VCaP (cell line): ENCODE data around the gene KLHL21.

Experiments used
- H3K27ac ChIP-seq: fragments of 450-650 bp; 2 replicates; pipeline ENCODE4 v1.5.1; 2017
- TF ChIP-seq, protein P1 (sequence below): fragments of 450-650 bp; conservative IDR thresholded peaks from 2 replicates; pipeline ENCODE4 v1.5.1; 2017; ENCODE audit warnings: mild to moderate bottlenecking, moderate library complexity

The KLHL21 gene

DNA sequence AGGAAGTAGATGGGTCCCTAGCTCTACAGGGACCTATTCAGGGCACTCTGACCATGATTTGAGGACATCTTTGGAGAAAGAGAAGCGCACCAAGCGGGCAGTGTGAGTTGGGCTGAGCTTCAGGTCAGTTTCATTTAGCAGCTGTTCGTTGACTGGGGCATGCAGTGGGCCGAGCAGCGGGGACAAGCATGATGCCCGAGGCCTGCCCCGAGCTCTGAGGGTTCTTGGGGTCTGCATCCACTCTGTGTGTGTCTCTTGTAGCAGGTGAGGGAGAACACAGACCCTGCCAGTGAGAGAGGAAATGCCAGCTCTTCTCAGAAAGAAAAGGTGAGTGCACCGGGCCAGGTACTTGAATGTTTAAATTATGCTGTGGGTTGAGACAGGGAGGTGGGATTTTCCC lies 27.4 kb upstream of the KLHL21 start:
- H3K27ac ChIP-seq = no peak overlapping the region
- TF ChIP-seq, protein P1, sequence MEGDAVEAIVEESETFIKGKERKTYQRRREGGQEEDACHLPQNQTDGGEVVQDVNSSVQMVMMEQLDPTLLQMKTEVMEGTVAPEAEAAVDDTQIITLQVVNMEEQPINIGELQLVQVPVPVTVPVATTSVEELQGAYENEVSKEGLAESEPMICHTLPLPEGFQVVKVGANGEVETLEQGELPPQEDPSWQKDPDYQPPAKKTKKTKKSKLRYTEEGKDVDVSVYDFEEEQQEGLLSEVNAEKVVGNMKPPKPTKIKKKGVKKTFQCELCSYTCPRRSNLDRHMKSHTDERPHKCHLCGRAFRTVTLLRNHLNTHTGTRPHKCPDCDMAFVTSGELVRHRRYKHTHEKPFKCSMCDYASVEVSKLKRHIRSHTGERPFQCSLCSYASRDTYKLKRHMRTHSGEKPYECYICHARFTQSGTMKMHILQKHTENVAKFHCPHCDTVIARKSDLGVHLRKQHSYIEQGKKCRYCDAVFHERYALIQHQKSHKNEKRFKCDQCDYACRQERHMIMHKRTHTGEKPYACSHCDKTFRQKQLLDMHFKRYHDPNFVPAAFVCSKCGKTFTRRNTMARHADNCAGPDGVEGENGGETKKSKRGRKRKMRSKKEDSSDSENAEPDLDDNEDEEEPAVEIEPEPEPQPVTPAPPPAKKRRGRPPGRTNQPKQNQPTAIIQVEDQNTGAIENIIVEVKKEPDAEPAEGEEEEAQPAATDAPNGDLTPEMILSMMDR = no peak

DNA sequence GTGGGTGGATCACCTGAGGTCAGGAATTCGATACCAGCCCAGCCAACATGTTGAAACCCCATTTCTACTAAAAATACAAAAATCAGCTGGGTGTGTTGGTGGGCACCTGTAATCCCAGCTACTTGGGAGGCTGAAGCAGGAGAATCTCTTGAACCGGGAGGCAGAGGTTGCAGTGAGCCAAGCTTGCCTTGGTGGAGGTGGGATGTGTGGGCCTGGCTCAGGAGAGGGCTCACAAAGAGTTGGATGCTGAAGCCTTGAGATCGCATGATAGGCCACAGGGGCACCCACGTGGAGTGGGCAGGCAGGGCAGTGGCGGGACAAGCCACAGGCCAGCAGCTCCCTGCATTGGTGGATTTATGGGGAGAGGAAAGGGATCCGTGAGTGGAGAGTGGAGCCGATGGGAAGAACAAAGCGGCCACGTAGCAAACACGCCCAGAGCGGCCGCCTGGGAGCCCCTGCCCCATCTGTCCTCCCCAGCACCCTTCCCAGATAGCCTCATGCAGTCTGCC lies 26.4 kb upstream of the KLHL21 start:
- TF ChIP-seq, protein P1 = no peak
- H3K27ac ChIP-seq = no peak overlapping the region

DNA sequence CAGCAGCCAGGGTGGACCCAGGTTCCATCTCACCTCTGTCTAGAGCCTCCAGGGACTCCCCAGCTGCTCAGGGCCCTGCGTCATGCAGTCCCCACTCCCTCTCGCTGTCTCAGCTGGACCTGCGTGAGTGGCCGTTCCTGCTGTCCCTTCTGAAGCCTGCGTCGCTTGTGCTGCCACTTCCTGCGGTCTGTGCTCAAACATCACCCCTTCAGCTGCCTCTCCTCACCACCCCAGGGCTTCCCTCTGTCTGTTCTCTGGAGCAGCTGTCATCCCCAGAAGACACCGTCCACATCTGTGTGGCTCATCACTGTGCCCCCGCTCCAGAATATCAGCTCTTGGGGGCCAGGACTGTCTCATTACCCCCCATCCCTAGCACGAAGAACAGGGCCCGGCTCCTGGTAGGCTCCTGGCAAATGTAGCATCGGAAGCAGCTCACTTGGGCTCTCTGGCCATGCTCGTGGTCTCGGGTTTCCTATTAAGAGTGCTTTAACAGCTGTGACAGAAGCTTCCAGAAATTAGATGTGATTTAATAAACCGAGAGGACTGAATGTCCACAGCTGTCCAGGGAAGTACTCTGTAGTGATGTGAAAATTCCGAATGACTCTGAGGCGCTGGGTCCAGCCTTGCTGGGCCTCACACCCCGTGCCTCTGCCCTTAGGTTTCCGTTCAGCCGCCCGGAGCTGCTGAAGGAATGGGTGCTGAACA lies 25.3 kb upstream of the KLHL21 start:
- H3K27ac ChIP-seq = no peak overlapping the region
- TF ChIP-seq, protein P1 = no peak

DNA sequence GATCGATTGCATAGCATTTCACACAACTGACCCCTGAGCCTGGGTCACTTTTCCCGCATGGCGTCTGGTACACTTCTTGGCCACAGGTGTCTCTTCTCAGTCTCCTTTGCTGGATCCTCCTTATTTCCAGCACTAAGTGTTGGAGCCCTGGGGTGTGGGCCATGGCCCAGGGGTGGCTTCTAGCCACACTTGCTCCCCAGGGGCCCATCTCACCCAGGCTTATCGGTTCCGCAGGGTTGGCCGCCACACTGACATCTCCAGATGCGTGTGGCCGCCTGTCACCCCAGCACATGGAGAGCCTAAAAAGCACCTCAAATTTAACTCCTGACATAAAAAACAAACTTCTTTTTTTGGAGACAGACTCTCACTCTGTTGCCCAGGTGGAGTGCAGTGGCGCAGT lies 24.4 kb upstream of the KLHL21 start:
- TF ChIP-seq, protein P1 = no peak
- peak overlapping the region; percentile 96; the same call in 1 of the 2 replicates for H3K27ac ChIP-seq

DNA sequence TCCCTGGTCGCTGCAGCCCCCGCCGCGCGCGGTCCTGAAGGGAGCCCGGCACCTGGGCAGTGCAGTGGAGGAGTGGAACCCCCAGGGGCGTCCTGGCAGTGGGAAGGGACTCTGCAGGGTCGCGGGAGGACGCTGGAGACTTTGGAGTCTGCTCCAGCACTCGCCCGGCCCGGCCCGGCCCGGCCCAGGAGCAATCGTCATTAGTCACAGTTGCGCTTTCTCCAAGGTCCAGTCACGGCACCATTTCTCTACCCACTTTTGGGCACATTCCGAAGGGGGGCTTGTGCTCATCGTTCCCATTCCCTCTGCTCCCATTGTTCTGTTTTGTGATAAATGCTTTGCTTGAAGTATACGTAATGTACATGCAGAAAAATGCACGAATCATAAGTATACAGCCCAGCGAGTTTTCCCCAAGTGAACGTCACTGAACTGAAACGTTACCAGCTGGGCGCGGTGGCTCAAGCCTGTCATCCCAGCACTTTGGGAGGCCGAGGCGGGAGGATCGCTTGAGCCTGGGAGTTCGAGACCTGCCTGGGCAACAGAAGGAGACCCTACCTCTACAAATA lies 23.0 kb upstream of the KLHL21 start:
- TF ChIP-seq, protein P1 = no peak
- H3K27ac ChIP-seq = peak overlapping the region; percentile 96

DNA sequence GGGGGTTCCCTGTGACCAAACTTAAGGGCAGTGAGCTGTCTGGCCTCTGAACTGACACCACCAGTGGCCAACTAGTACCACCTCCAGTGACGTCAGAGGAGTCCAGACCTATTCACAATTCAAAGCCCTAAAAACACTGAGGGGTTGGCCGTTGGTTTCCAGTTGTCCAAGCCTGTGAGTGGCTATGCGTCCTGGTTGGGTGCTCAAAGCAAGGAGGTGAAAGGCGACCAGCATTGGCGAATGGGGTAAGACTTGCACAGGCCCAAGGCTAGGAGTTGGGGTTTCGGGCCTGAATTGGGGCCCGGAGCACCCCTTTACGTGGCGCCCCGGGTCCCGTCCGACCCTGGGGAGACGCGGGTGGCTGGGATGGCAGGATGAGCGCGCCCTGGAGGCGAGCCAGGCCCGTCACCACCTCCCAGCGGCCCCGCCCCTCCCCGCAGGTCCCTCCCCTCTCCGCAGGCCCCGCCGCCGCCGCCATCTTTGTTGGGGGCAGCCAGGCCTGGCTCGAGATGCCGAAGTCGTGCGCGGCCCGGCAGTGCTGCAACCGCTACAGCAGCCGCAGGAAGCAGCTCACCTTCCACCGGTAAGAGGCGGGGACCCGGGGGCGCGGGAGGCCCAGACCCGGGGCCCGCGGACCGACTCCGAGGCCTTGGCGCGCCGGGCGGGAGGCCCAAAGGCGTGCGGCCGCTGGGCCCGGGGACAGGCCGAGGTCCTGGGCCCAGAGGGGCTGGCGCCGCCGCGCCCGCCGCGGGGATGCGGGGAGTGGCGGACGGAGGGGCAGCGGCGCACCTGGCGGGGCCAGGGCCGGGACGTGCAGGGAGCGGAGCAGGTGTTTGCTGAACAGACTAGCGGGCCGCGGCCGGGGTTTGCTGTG lies 22.3 kb upstream of the KLHL21 start, which contains the start of gene THAP3:
Gene THAP3 (plus strand): TSS at position 159 of the 874 bp plus-strand sequence. CDS start 351 bp downstream, at position 510.
- peak within 1 kb of the TSS; percentile 96 for H3K27ac ChIP-seq

More for the DNA sequence above, 22.3 kb upstream of the KLHL21 start, which contains the start of gene THAP3:
- TF ChIP-seq, protein P1 = no peak
